NOMO-1 treated with dmso at 0.1 percent for 144 hours (cell line): ENCODE results near the gene LRRC27.

Experiments
- DNase-seq: peaks from one replicate; lab custom pipeline; 2025; ENCODE audit not compliant: unreplicated experiment; lab: John Stamatoyannopoulos, UW

The LRRC27 gene

GRCh38 chr10:132423966-132424861 is 92.2 kb downstream of the LRRC27 start:
- no peak for DNase-seq

DNA sequence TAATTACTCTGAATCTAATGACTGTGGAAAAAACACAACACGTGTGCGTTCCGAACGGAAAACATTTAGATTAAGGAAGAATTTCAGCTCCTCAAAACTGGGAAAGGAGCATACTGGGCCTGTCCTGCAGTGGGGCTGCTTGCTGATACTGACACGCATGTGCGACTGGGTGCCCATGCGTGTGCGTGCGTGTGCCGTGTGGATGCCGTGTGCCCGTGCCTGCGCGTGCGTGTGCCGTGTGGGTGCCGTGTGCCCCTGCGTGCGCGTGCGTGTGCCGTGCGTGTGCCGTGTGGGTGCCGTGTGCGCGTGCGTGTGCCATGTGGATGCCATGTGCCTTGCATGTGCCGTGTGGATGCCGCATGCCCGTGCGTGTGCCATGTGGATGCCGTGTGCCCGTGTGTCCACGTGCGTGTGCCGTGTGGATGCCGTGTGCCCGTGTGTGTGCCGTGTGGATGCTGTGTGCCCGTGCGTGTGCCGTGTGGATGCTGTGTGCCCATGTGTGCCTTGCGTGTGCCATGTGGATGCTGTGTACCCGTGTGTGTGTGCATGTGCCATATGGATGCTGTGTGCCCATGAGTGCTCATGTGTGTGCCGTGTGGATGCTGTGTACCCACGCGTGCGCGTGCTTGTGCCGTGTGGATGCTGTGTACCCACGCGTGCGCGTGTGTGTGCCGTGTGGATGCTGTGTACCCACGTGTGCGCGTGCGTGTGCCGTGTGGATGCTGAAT is 93.2 kb downstream of the LRRC27 start:
- no peak for DNase-seq

- no peak for DNase-seq
Observed at GRCh38 chr10:132425757-132426155, 93.8 kb downstream of the LRRC27 start.

DNA sequence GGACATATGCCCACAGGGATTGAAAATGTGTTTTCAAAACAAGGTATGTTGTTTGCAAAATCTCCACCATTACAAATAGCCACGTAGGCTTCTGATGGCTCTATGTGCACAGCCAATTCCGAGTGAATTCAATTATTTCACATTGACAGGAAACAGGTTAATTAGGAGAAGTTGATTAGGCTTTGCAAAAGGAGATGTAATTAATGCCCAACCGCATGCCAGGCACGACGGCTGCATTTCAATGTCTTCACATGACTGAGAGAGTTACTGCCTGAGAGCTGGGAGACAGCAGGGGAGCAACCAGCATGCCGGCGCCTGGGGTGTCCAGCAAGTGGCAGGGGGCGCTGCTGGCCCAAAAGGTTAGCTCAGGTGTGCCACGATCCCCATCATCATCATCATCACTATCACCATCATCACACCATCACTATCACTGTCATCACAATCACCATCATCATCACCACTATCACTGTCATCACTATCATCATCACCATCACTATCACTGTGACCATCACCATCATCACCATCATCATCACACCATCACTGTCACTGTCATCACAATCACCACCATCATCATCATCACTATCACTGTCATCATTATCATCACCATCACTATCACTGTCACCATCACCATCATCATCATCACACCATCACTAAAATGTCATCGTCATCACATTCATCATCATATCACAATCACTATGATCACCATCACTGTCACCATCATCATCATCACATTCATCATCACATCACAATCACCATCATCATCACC is 95.2 kb downstream of the LRRC27 start:
- DNase-seq: no peak

- no peak for DNase-seq
Observed at GRCh38 chr10:132427939-132428367, 96.0 kb downstream of the LRRC27 start.

- no peak for DNase-seq
Observed at GRCh38 chr10:132428486-132428995, 96.5 kb downstream of the LRRC27 start.
